Uterus (tissue), 2 donors: Measurements from ENCODE around the gene HTR3B.

Experiments used
- CTCF ChIP-seq, 4 experiments: fragments of 200-600 bp in 2 of 4; fragments of 450-650 bp in 2 of 4; sonication (generic) in 2 of 4; IDR thresholded peaks; one replicate each; pipeline ENCODE4 v1.5.1; 2016 to 2019; ENCODE audit warnings: antibody characterized with exemption in 4 of 4, mild to moderate bottlenecking in 2 of 4, moderate library complexity in 1 of 4
- POLR2A ChIP-seq, 2 donors: fragments of 450-650 bp; IDR thresholded peaks; one replicate each; pipeline ENCODE4 v1.6.1; 2016; ENCODE audit warnings: antibody characterized with exemption in 2 of 2, mild to moderate bottlenecking in 1 of 2, moderate library complexity in 1 of 2

- TF ChIP-seq POLR2A (IDR thresholded peaks at IDR 0.05) = no peak
- TF ChIP-seq CTCF (IDR thresholded peaks at IDR 0.05) = no peak
Observed at GRCh38 chr11:113982306-113982705, 77.7 kb downstream of the HTR3B start.
